Naive thymus-derived CD4-positive, alpha-beta T cell (primary cell): ENCODE data around the gene ATP1A2. TPM values are rescaled to one million over a fixed set of nuclear protein-coding genes. Genes with fewer than 3 reads are reported as not detected.
"Not testable (repeated sequence)": the region's sequence is repeated elsewhere in the genome, so short reads cannot be mapped to it uniquely, and the experiment has no call there.

Source experiments
- ATAC-seq: fragments of 150-1000 bp; cut with Tn5 transposase; 2 replicates; pipeline ENCODE4 v1.10.0; 2021; ENCODE audit warnings: mild to moderate bottlenecking, moderate library complexity
- CTCF ChIA-PET: fragments of 350-600 bp; sonication (Branson Sonifier 250); formaldehyde crosslinking; loops from one replicate; lab custom pipeline; 2021; ENCODE audit warnings: antibody characterized with exemption; lab: Charles Lee
- POLR2A ChIA-PET: fragments of 350-600 bp; sonication (Branson Sonifier 250); formaldehyde crosslinking; loops from one replicate; lab custom pipeline; 2021; ENCODE audit warnings: antibody characterized with exemption, inconsistent platforms; lab: Charles Lee
- DNase-seq, 9 donors: peaks; one replicate each; pipeline versions ENCODE4 v3.0.0 to v3.0.0-alpha.2; 2020 to 2022; ENCODE audit warnings: mixed read lengths in 1 of 9
- H3K27ac ChIP-seq: one replicate; pipeline ENCODE4 v1.7.0; 2013; ENCODE audit warnings: mild to moderate bottlenecking, low read depth, low read length, moderate library complexity
- H3K27me3 ChIP-seq, 2 donors: one replicate each; pipeline ENCODE4 v1.7.0; 2013; ENCODE audit warnings: low read length in 2 of 2, mild to moderate bottlenecking in 2 of 2, moderate library complexity in 2 of 2; ENCODE audit not compliant: control insufficient read depth in 2 of 2, insufficient read depth in 2 of 2
- H3K36me3 ChIP-seq, 3 experiments: 1 replicate in 2 of 3; 2 replicates in 1 of 3; pipeline ENCODE4 v1.7.0; 2013; ENCODE audit warnings: low read length in 3 of 3, mild to moderate bottlenecking in 3 of 3, moderate library complexity in 1 of 3; ENCODE audit not compliant: insufficient read depth in 3 of 3, control insufficient read depth in 2 of 3
- H3K4me1 ChIP-seq, 2 donors: one replicate each; pipeline ENCODE4 v1.7.0; 2013; ENCODE audit warnings: low read length in 2 of 2, mild to moderate bottlenecking in 2 of 2, moderate library complexity in 1 of 2; ENCODE audit not compliant: control insufficient read depth in 2 of 2, insufficient read depth in 2 of 2
- H3K4me3 ChIP-seq: 2 replicates; pipeline ENCODE4 v1.7.0; 2013; ENCODE audit warnings: mild to moderate bottlenecking, low read length
- H3K9me3 ChIP-seq, 3 experiments: 1 replicate in 2 of 3; 2 replicates in 1 of 3; pipeline ENCODE4 v1.7.0; 2013; ENCODE audit warnings: low read length in 3 of 3; ENCODE audit not compliant: control insufficient read depth in 2 of 3
- H3K27ac Mint-ChIP-seq, 9 donors: one replicate each; pipeline ENCODE4 v1.8.0; 2020 to 2022; ENCODE audit warnings: mixed read lengths in 9 of 9, mild to moderate bottlenecking in 8 of 9, moderate library complexity in 5 of 9, inconsistent platforms in 2 of 9
- H3K27me3 Mint-ChIP-seq, 5 donors: one replicate each; pipeline ENCODE4 v1.8.0; 2021 to 2022; ENCODE audit warnings: mixed read lengths in 5 of 5, mild to moderate bottlenecking in 1 of 5
- H3K36me3 Mint-ChIP-seq, 5 donors: one replicate each; pipeline ENCODE4 v1.8.0; 2020 to 2022; ENCODE audit warnings: mixed read lengths in 5 of 5, mild to moderate bottlenecking in 3 of 5, inconsistent platforms in 1 of 5
- H3K4me1 Mint-ChIP-seq, 7 donors: one replicate each; pipeline ENCODE4 v1.8.0; 2020 to 2022; ENCODE audit warnings: mixed read lengths in 7 of 7, mild to moderate bottlenecking in 3 of 7, inconsistent platforms in 1 of 7
- H3K4me3 Mint-ChIP-seq, 10 donors: one replicate each; pipeline ENCODE4 v1.8.0; 2020 to 2022; ENCODE audit warnings: mild to moderate bottlenecking in 10 of 10, mixed read lengths in 10 of 10, moderate library complexity in 6 of 10, inconsistent platforms in 2 of 10
- H3K9me3 Mint-ChIP-seq, 11 donors: one replicate each; pipeline ENCODE4 v1.8.0; 2020 to 2022; ENCODE audit warnings: mixed read lengths in 11 of 11, mild to moderate bottlenecking in 4 of 11, inconsistent platforms in 1 of 11, moderate library complexity in 1 of 11
- intact Hi-C, 2 donors: fragments of 100-400 bp; cut with micrococcal nuclease; formaldehyde crosslinking; loops; one replicate each; pipeline ENCODE4 v1.15.1; 2023
- polyA plus RNA-seq, 2 donors: library from polyadenylated mRNA; unstranded; fragments of 300-500 nt; fragmentation: Illumina TruSeq; gene quantifications; one replicate each; pipeline ENCODE4 v1.2.3, GENCODE V29; 2021
- total RNA-seq, 6 experiments: library from RNA in 5 of 6; stranded (reverse) in 5 of 6; gene quantifications; 1 replicate in 5 of 6; 2 replicates in 1 of 6; pipeline ENCODE4 v1.2.3 and lab custom pipeline; 2021 to 2026

ATP1A2 gene
- total and polyA plus RNA-seq, 7 experiments from 2014 or later: not detected

- CTCF ChIA-PET: interaction anchor here (0.8 kb wide), 1 partner anchor 92 kb away, joined by 3 read pairs; no protein-coding TSS in a partner anchor
- H3K4me3 ChIP-seq: no peak overlapping the region
- DNase-seq: no peak
- H3K4me1 ChIP-seq: no peaks in the 10 kb centered on the region
- no peaks in the 10 kb centered on the region for H3K9me3 ChIP-seq
- Mint-ChIP-seq H3K4me1 (no peaks in the 10 kb centered on the region), H3K27ac (no peak overlapping the region), H3K27me3 (peaks cover 0 to 13% (median 6%) of the 10 kb centered on the region in 5 donors), H3K36me3 (peaks cover 0 to 4% (median 0%) of the 10 kb centered on the region in 5 donors), H3K4me3 (no peak overlapping the region), H3K9me3 (no peaks in the 10 kb centered on the region)
- H3K36me3 ChIP-seq: no peaks in the 10 kb centered on the region
- H3K27ac ChIP-seq: no peak overlapping the region
- intact Hi-C loops: no loop called here
- no peak for ATAC-seq
- no peaks in the 10 kb centered on the region for H3K27me3 ChIP-seq
- POLR2A ChIA-PET: no interaction called here
Observed at GRCh38 chr1:160122978-160123495, 7.5 kb downstream of the ATP1A2 start.

GRCh38 chr1:160123726-160124125 is 8.2 kb downstream of the ATP1A2 start:
- no peaks in the 10 kb centered on the region for H3K36me3 ChIP-seq
- intact Hi-C loops: no loop called here
- H3K27me3 ChIP-seq: no peaks in the 10 kb centered on the region
- Mint-ChIP-seq H3K27ac (no peak overlapping the region), H3K27me3 (peaks cover 0 to 7% (median under 1%) of the 10 kb centered on the region in 5 donors), H3K4me3 (no peak overlapping the region), H3K36me3 (no peaks in the 10 kb centered on the region), H3K4me1 (no peaks in the 10 kb centered on the region), H3K9me3 (no peaks in the 10 kb centered on the region)
- DNase-seq (no peak), ATAC-seq (no peak)
- H3K9me3 ChIP-seq: no peaks in the 10 kb centered on the region
- H3K4me1 ChIP-seq: no peaks in the 10 kb centered on the region
- ChIA-PET CTCF (no interaction called here), POLR2A (no interaction called here)
- no peak overlapping the region for H3K4me3 ChIP-seq
- no peak overlapping the region for H3K27ac ChIP-seq

GRCh38 chr1:160124705-160125478 is 9.3 kb downstream of the ATP1A2 start:
- ChIA-PET POLR2A (no interaction called here), CTCF (no interaction called here)
- no peak overlapping the region for H3K4me3 Mint-ChIP-seq
- no peak overlapping the region for H3K27ac Mint-ChIP-seq
- no peaks in the 10 kb centered on the region for H3K36me3 ChIP-seq
- DNase-seq: no peak
- peaks cover 0 to 9% (median 4%) of the 10 kb centered on the region in 5 donors for H3K27me3 Mint-ChIP-seq
- no peaks in the 10 kb centered on the region for H3K4me1 Mint-ChIP-seq
- H3K27me3 ChIP-seq: no peaks in the 10 kb centered on the region
- H3K36me3 Mint-ChIP-seq: no peaks in the 10 kb centered on the region
- no peak overlapping the region for H3K4me3 ChIP-seq
- H3K27ac ChIP-seq: no peak overlapping the region
- intact Hi-C loops: no loop called here
- peaks cover 0 to 2% (median 0%) of the 10 kb centered on the region in 11 donors for H3K9me3 Mint-ChIP-seq
- ATAC-seq: no peak
- no peaks in the 10 kb centered on the region for H3K9me3 ChIP-seq
- no peaks in the 10 kb centered on the region for H3K4me1 ChIP-seq

- Mint-ChIP-seq H3K27ac (no peak overlapping the region), H3K4me3 (no peak overlapping the region)
- CTCF ChIA-PET: no interaction called here
Observed at GRCh38 chr1:160125746-160126145, 10.2 kb downstream of the ATP1A2 start.

GRCh38 chr1:160126342-160126741 is 10.8 kb downstream of the ATP1A2 start:
- H3K27me3 Mint-ChIP-seq: peaks cover 0 to 10% (median 4%) of the 10 kb centered on the region in 5 donors
- DNase-seq, H3K36me3 Mint-ChIP-seq, CTCF ChIA-PET, H3K4me3 ChIP-seq, intact Hi-C loops, H3K9me3 ChIP-seq, ATAC-seq, H3K9me3 Mint-ChIP-seq, H3K4me1 Mint-ChIP-seq, H3K36me3 ChIP-seq, H3K27ac ChIP-seq, H3K4me1 ChIP-seq, H3K27ac Mint-ChIP-seq, H3K27me3 ChIP-seq, H3K4me3 Mint-ChIP-seq, POLR2A ChIA-PET: not testable (repeated sequence)

More at GRCh38 chr1:160125746-160126145, 10.2 kb downstream of the ATP1A2 start:
- ATAC-seq (no peak), DNase-seq (no peak)
- H3K36me3 Mint-ChIP-seq: no peaks in the 10 kb centered on the region
- H3K9me3 Mint-ChIP-seq: peaks cover 0 to 2% (median 0%) of the 10 kb centered on the region in 11 donors
- intact Hi-C loops: no loop called here
- Histone ChIP-seq H3K4me1 (no peaks in the 10 kb centered on the region), H3K36me3 (no peaks in the 10 kb centered on the region), H3K9me3 (no peaks in the 10 kb centered on the region), H3K27ac (no peak overlapping the region), H3K27me3 (no peaks in the 10 kb centered on the region), H3K4me3 (no peak overlapping the region)
- POLR2A ChIA-PET: no interaction called here
- no peaks in the 10 kb centered on the region for H3K4me1 Mint-ChIP-seq
- peaks cover 0 to 9% (median 4%) of the 10 kb centered on the region in 5 donors for H3K27me3 Mint-ChIP-seq

GRCh38 chr1:160127381-160127780 is 11.8 kb downstream of the ATP1A2 start:
- DNase-seq (no peak), ATAC-seq (no peak)
- intact Hi-C loops: no loop called here
- Mint-ChIP-seq H3K4me1 (no peaks in the 10 kb centered on the region), H3K4me3 (no peak overlapping the region), H3K27ac (no peak overlapping the region), H3K27me3 (peaks cover 0 to 17% (median 4%) of the 10 kb centered on the region in 5 donors), H3K36me3 (no peaks in the 10 kb centered on the region), H3K9me3 (peaks cover 0 to 2% (median 0%) of the 10 kb centered on the region in 11 donors)
- H3K4me3 ChIP-seq: no peak overlapping the region
- H3K4me1 ChIP-seq: no peaks in the 10 kb centered on the region
- H3K27me3 ChIP-seq: no peaks in the 10 kb centered on the region
- no peak overlapping the region for H3K27ac ChIP-seq
- POLR2A ChIA-PET: no interaction called here
- CTCF ChIA-PET: no interaction called here
- H3K36me3 ChIP-seq: no peaks in the 10 kb centered on the region
- no peaks in the 10 kb centered on the region for H3K9me3 ChIP-seq
